Tibial nerve (tissue), 3 donors: ENCODE data around the gene ATP6V1E1.

Experiments used
- POLR2A ChIP-seq, 2 donors: fragments of 450-650 bp; IDR thresholded peaks; one replicate each; pipeline ENCODE4 v1.6.1; 2017; ENCODE audit warnings: antibody characterized with exemption in 2 of 2, mild to moderate bottlenecking in 2 of 2, moderate library complexity in 2 of 2
- TF ChIP-seq, protein P1 (sequence below), 5 experiments: fragments of 200-600 bp in 3 of 5; fragments of 450-650 bp in 2 of 5; sonication (generic) in 3 of 5; IDR thresholded peaks; one replicate each; pipeline ENCODE4 v1.5.1; 2016 to 2019; ENCODE audit warnings: antibody characterized with exemption in 5 of 5, mild to moderate bottlenecking in 3 of 5, moderate library complexity in 2 of 5

DNA sequence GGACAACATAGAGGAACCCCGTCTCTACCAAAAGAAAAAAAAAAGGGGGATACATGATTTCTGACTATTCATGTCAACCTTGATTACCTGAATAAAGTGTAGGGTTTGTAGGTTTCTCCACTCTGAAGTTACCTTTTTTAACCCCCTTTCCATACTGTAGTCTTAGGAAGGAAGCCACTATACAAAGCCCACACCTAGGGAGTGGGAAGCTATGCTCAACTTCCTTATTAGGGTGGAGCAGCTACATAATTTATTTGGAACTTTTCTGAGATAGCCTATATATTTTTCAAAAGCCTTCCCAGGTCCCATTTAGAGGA, 582 bp upstream of the ATP6V1E1 start:
- TF ChIP-seq, protein P1, sequence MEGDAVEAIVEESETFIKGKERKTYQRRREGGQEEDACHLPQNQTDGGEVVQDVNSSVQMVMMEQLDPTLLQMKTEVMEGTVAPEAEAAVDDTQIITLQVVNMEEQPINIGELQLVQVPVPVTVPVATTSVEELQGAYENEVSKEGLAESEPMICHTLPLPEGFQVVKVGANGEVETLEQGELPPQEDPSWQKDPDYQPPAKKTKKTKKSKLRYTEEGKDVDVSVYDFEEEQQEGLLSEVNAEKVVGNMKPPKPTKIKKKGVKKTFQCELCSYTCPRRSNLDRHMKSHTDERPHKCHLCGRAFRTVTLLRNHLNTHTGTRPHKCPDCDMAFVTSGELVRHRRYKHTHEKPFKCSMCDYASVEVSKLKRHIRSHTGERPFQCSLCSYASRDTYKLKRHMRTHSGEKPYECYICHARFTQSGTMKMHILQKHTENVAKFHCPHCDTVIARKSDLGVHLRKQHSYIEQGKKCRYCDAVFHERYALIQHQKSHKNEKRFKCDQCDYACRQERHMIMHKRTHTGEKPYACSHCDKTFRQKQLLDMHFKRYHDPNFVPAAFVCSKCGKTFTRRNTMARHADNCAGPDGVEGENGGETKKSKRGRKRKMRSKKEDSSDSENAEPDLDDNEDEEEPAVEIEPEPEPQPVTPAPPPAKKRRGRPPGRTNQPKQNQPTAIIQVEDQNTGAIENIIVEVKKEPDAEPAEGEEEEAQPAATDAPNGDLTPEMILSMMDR (IDR thresholded peaks at IDR 0.05), result no peak
- no peak for TF ChIP-seq POLR2A (IDR thresholded peaks at IDR 0.05)
